DOHH2 (cell line): ENCODE data around the gene FAU.

Experiments
- H3F3A ChIP-seq: fragments of 200-600 bp; sonication (generic), shearing (Covaris generic); 2 replicates; pipeline ENCODE4 v1.6.0; 2016; ENCODE audit warnings: antibody characterized with exemption, mild to moderate bottlenecking; ENCODE audit not compliant: control insufficient read depth, insufficient read depth
- H3K27ac ChIP-seq: fragments of 200-600 bp; sonication (generic); 2 replicates; pipeline ENCODE4 v1.5.1; 2014; ENCODE audit warnings: low read depth, mild to moderate bottlenecking, low read length, moderate library complexity
- H3K27me3 ChIP-seq: fragments of 200-600 bp; sonication (generic); 2 replicates; pipeline ENCODE4 v1.6.1; 2014; ENCODE audit warnings: mild to moderate bottlenecking, low read length, mixed read lengths; ENCODE audit not compliant: control insufficient read depth
- H3K36me3 ChIP-seq: fragments of 200-600 bp; sonication (generic); 2 replicates; pipeline ENCODE4 v1.6.1; 2014; ENCODE audit warnings: mild to moderate bottlenecking, low read length, moderate library complexity, mixed read lengths; ENCODE audit not compliant: control insufficient read depth
- H3K4me1 ChIP-seq: fragments of 200-600 bp; sonication (generic); 2 replicates; pipeline ENCODE4 v1.6.1; 2014; ENCODE audit warnings: mild to moderate bottlenecking, low read length, mixed read lengths; ENCODE audit not compliant: control insufficient read depth
- H3K4me2 ChIP-seq: fragments of 200-600 bp; sonication (generic); 2 replicates; pipeline ENCODE4 v1.6.0; 2014; ENCODE audit warnings: mild to moderate bottlenecking, low read length, moderate library complexity
- H3K4me3 ChIP-seq: fragments of 200-600 bp; sonication (generic); 2 replicates; pipeline ENCODE4 v1.5.1; 2014; ENCODE audit warnings: mild to moderate bottlenecking, low read length, mixed read lengths
- H3K79me2 ChIP-seq: fragments of 200-600 bp; sonication (generic); 2 replicates; pipeline ENCODE4 v1.6.1; 2014; ENCODE audit warnings: mild to moderate bottlenecking, low read length, mixed read lengths; ENCODE audit not compliant: control insufficient read depth
- H3K9me2 ChIP-seq: fragments of 200-600 bp; sonication (generic); replicated peaks from 2 replicates; pipeline ENCODE4 v1.6.1; 2014; ENCODE audit warnings: mild to moderate bottlenecking, low read length, mixed read lengths; ENCODE audit not compliant: control insufficient read depth
- H3K9me3 ChIP-seq: fragments of 200-600 bp; sonication (generic); 2 replicates; pipeline ENCODE4 v1.6.1; 2014; ENCODE audit warnings: antibody characterized with exemption, low read length, mixed read lengths; ENCODE audit not compliant: control insufficient read depth, insufficient read depth
- H4K20me1 ChIP-seq: fragments of 200-600 bp; sonication (generic); 2 replicates; pipeline ENCODE4 v1.6.0; 2014; ENCODE audit warnings: low read depth, mild to moderate bottlenecking, antibody characterized with exemption, low read length, moderate library complexity; ENCODE audit not compliant: control insufficient read depth, insufficient read depth
- CTCF ChIP-seq: fragments of 200-600 bp; sonication (generic); IDR thresholded peaks from one replicate; pipeline ENCODE4 v1.5.1; 2014; ENCODE audit warnings: antibody characterized with exemption, mild to moderate bottlenecking, low read depth, low read length; ENCODE audit not compliant: poor library complexity, severe bottlenecking
- EZH2phosphoT487 ChIP-seq: fragments of 200-600 bp; sonication (generic); IDR thresholded peaks from 2 replicates; pipeline ENCODE4 v1.6.1; 2017; ENCODE audit warnings: borderline replicate concordance, mild to moderate bottlenecking, antibody characterized with exemption, low read length, moderate library complexity, mixed read lengths

FAU gene

DNA sequence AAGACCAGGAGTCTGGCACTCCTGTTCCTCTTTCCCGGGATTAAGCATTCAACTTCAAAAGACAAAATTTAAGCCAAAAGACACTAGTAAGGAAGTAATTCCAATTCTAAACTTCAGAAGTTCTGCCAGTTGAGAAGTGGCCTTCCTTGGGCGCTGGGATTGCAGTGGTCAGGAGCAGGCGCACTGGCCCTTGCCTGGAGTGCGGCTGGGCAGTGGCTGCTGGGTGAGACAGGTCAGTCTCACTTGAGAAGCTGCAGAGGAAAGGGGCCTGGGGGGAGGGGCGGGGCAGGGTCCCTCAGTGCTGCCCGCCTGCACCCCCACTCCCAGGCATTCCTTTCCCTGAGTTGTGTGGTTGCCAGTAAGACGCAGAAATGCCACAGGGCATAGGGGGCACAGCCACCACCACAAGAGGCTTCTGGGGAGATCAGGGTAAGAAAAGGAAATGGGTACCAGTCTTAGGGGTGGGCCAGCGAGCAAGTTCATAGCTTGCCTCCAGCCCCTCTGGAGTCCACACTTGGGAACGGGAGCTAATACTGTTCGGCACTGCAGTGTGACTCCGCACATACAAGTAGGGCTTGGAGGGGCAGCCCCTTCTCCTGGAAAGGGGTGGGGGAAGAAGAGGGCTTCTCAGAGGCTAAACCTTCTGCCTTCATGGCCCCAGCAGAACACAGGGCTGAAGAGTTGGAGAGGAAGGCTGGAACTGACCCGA is 5.7 kb upstream of the FAU start:
- Histone ChIP-seq H3K36me3 (peaks cover 94% of the 10 kb centered on the region), H3K4me2 (0 out of 2 replicates have a peak overlapping the region, but pooled peaks have one; percentile 6), H3K9me3 (no peaks in the 10 kb centered on the region), H3F3A (peaks cover 69% of the 10 kb centered on the region), H3K79me2 (peaks cover 56% of the 10 kb centered on the region), H4K20me1 (peaks cover 23% of the 10 kb centered on the region; the same call in 1 of the 2 replicates), H3K4me3 (no peak overlapping the region), H3K27ac (peak overlapping the region; percentile 100), H3K9me2 (no peaks in the 10 kb centered on the region), H3K4me1 (peaks cover 53% of the 10 kb centered on the region), H3K27me3 (no peaks in the 10 kb centered on the region)
- TF ChIP-seq EZH2phosphoT487 (no peak), CTCF (no peak)

DNA sequence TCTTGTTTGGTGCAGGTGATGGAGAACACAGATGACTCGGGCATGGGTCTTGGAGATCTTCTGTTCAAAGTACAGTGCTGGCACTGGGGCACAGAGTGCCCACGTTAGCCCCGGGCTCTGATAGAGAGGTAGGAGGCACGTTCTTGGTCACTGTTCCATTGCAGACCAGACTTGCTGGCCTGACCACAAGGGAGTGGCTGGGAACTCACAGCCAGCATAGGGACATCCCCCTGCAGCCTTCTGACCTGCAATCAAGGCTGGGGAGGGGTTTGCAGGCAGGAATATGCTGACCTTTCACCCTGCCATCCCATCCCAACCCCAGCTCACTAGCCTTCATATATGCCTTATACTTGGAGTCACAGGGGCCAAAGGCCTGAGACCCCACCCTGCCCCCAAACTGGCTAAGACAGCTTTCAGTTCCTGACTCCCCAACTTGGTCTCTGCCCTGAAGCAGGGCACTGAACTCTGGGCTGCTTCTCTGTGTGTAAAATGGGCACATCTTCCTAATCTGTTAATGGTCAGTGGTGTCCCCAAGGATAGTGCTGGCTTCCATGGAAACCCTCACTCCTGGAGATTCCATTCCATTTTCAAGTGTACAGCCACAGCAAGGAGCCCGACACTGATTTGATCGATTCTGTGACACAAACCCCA is 4.8 kb upstream of the FAU start:
- H3K9me3 ChIP-seq: no peaks in the 10 kb centered on the region
- H3K4me2 ChIP-seq: no peak overlapping the region
- H3K36me3 ChIP-seq: peaks cover 91% of the 10 kb centered on the region
- no peaks in the 10 kb centered on the region for H3K27me3 ChIP-seq
- no peaks in the 10 kb centered on the region for H3K9me2 ChIP-seq
- H3K27ac ChIP-seq: peak overlapping the region; percentile 100
- no peak for TF ChIP-seq EZH2phosphoT487
- no peak for TF ChIP-seq CTCF
- H3K4me1 ChIP-seq: peaks cover 47% of the 10 kb centered on the region
- H3F3A ChIP-seq: peaks cover 66% of the 10 kb centered on the region
- peaks cover 59% of the 10 kb centered on the region for H3K79me2 ChIP-seq
- H3K4me3 ChIP-seq: no peak overlapping the region
- H4K20me1 ChIP-seq: peaks cover 20% of the 10 kb centered on the region; the same call in 1 of the 2 replicates

GRCh38 chr11:65125197-65126056 is 3.5 kb upstream of the FAU start:
- Histone ChIP-seq H3K27ac (peak overlapping the region; percentile 100), H3K4me2 (no peak overlapping the region), H3K4me3 (no peak overlapping the region), H3K79me2 (peaks cover 60% of the 10 kb centered on the region), H3K4me1 (peaks cover 42% of the 10 kb centered on the region), H3K9me3 (no peaks in the 10 kb centered on the region), H3F3A (peaks cover 64% of the 10 kb centered on the region), H3K36me3 (peaks cover 91% of the 10 kb centered on the region), H3K9me2 (no peaks in the 10 kb centered on the region), H3K27me3 (no peaks in the 10 kb centered on the region), H4K20me1 (peaks cover 14% of the 10 kb centered on the region; the same call in 1 of the 2 replicates)
- no peak for TF ChIP-seq EZH2phosphoT487
- no peak for TF ChIP-seq CTCF
